Endothelial cell of umbilical vein (primary cell): Measurements from ENCODE around the gene DPH7.
"Not testable (repeated sequence)": the region's sequence is repeated elsewhere in the genome, so short reads cannot be mapped to it uniquely, and the experiment has no call there.

ENCODE experiments used
- EZH2 ChIP-seq: IDR thresholded peaks from 2 replicates; pipeline ENCODE4 v1.6.1; 2012; ENCODE audit warnings: borderline replicate concordance, low read depth, mild to moderate bottlenecking, moderate library complexity, low read length, inconsistent platforms; ENCODE audit not compliant: severe bottlenecking
- GATA2 ChIP-seq: IDR thresholded peaks from 2 replicates; pipeline ENCODE4 v1.7.0; 2011; ENCODE audit warnings: low read depth, mild to moderate bottlenecking, moderate library complexity, mixed read lengths, low read length; ENCODE audit not compliant: insufficient read length, insufficient read depth
- MYC ChIP-seq: IDR thresholded peaks from one replicate; pipeline ENCODE4 v1.6.1; 2011; ENCODE audit warnings: mild to moderate bottlenecking, low read depth, low read length
- POLR2A ChIP-seq: IDR thresholded peaks from 2 replicates; pipeline ENCODE4 v1.6.1; 2012; ENCODE audit warnings: low read depth, mild to moderate bottlenecking, control low read depth, low read length
- POLR2AphosphoS5 ChIP-seq: IDR thresholded peaks from 2 replicates; pipeline ENCODE4 v1.6.1; 2012; ENCODE audit warnings: low read depth, mild to moderate bottlenecking, control low read depth, low read length, moderate library complexity; ENCODE audit not compliant: insufficient read depth
- TF ChIP-seq, protein P1 (sequence below), 2 donors: IDR thresholded peaks; 1 replicate in 1 of 2; 2 replicates in 1 of 2; pipeline ENCODE4 v1.5.1; 2011; ENCODE audit warnings: low read length in 2 of 2, mild to moderate bottlenecking in 2 of 2, moderate library complexity in 2 of 2, control low read depth in 1 of 2, inconsistent platforms in 1 of 2, low read depth in 1 of 2; ENCODE audit not compliant: insufficient read depth in 1 of 2; ENCODE audit errors: extremely low read depth in 1 of 2

- TF ChIP-seq, protein P1, sequence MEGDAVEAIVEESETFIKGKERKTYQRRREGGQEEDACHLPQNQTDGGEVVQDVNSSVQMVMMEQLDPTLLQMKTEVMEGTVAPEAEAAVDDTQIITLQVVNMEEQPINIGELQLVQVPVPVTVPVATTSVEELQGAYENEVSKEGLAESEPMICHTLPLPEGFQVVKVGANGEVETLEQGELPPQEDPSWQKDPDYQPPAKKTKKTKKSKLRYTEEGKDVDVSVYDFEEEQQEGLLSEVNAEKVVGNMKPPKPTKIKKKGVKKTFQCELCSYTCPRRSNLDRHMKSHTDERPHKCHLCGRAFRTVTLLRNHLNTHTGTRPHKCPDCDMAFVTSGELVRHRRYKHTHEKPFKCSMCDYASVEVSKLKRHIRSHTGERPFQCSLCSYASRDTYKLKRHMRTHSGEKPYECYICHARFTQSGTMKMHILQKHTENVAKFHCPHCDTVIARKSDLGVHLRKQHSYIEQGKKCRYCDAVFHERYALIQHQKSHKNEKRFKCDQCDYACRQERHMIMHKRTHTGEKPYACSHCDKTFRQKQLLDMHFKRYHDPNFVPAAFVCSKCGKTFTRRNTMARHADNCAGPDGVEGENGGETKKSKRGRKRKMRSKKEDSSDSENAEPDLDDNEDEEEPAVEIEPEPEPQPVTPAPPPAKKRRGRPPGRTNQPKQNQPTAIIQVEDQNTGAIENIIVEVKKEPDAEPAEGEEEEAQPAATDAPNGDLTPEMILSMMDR (IDR thresholded peaks at IDR 0.05; ENCODE audit: extremely low read depth in 1 of 2, insufficient read depth in 1 of 2, low read depth in 1 of 2, low read length in 2 of 2): not testable (repeated sequence)
- TF ChIP-seq POLR2AphosphoS5, POLR2A, GATA2, MYC, EZH2: not testable (repeated sequence)
Measured at GRCh38 chr9:137532891-137533468, 45.7 kb downstream of the DPH7 start.
